DND-41 (cell line): ENCODE measurements around the gene ETFB.

Source experiments
- ATAC-seq: fragments of 200-7000 bp; cut with Tn5 transposase; 3 replicates; pipeline ENCODE4 v1.9.1; 2021; ENCODE audit warnings: low read depth; ENCODE audit not compliant: insufficient read depth
- DNase-seq: peaks from one replicate; pipeline ENCODE4 v3.0.0-alpha.2; 2020
- H2AFZ ChIP-seq: 2 replicates; pipeline ENCODE4 v1.6.0; 2012; ENCODE audit warnings: low read depth, low read length
- H3K27ac ChIP-seq: 2 replicates; pipeline ENCODE4 v1.5.1; 2012; ENCODE audit warnings: low read length, inconsistent platforms
- H3K27me3 ChIP-seq: fragments of 200-600 bp; sonication (generic); 2 replicates; pipeline ENCODE4 v1.6.0; 2012; ENCODE audit warnings: low read length, mild to moderate bottlenecking, inconsistent platforms; ENCODE audit not compliant: insufficient read depth, poor library complexity
- H3K36me3 ChIP-seq: 2 replicates; pipeline ENCODE4 v1.5.1; 2012; ENCODE audit warnings: low read length, inconsistent platforms; ENCODE audit not compliant: insufficient read depth
- H3K4me1 ChIP-seq: 2 replicates; pipeline ENCODE4 v1.5.1; 2012; ENCODE audit warnings: mild to moderate bottlenecking, low read length; ENCODE audit not compliant: insufficient read depth
- H3K4me2 ChIP-seq: 2 replicates; pipeline ENCODE4 v1.6.0; 2012; ENCODE audit warnings: mild to moderate bottlenecking, moderate library complexity, low read length, inconsistent platforms; ENCODE audit not compliant: insufficient read depth
- H3K4me3 ChIP-seq, 2 experiments: fragments of 200-600 bp in 1 of 2; shearing (Covaris generic) in 1 of 2; 2 replicates each; pipeline ENCODE4 v1.5.1; 2012 to 2016; ENCODE audit warnings: inconsistent platforms in 2 of 2, low read length in 2 of 2, mild to moderate bottlenecking in 2 of 2, low read depth in 1 of 2, moderate library complexity in 1 of 2
- H3K79me2 ChIP-seq: 2 replicates; pipeline ENCODE4 v1.6.0; 2012; ENCODE audit warnings: low read length, inconsistent platforms; ENCODE audit not compliant: insufficient read depth
- H3K9ac ChIP-seq: 2 replicates; pipeline ENCODE4 v1.6.0; 2012; ENCODE audit warnings: low read depth, mild to moderate bottlenecking, inconsistent platforms, low read length, moderate library complexity
- H3K9me3 ChIP-seq: 2 replicates; pipeline ENCODE4 v1.5.1; 2012; ENCODE audit warnings: low read length, moderate library complexity, mild to moderate bottlenecking, inconsistent platforms; ENCODE audit not compliant: insufficient read depth, severe bottlenecking
- H4K20me1 ChIP-seq: 2 replicates; pipeline ENCODE4 v1.6.0; 2012; ENCODE audit warnings: low read length; ENCODE audit not compliant: insufficient read depth
- CTCF ChIP-seq: IDR thresholded peaks from 2 replicates; pipeline ENCODE4 v1.5.1; 2012; ENCODE audit warnings: borderline replicate concordance, low read length, moderate library complexity, mild to moderate bottlenecking; ENCODE audit not compliant: poor library complexity, severe bottlenecking; ENCODE audit errors: extremely low read depth
- EZH2 ChIP-seq: IDR thresholded peaks from 3 replicates; pipeline ENCODE4 v1.6.1; 2012; ENCODE audit warnings: borderline replicate concordance, low read depth, mild to moderate bottlenecking, moderate library complexity, low read length, inconsistent platforms; ENCODE audit not compliant: severe bottlenecking

Gene ETFB

GRCh38 chr19:51297406-51297805, 68.8 kb downstream of the ETFB start:
- TF ChIP-seq EZH2 (no peak), CTCF (no peak)
- peaks cover 2% of the 10 kb centered on the region for H3K27me3 ChIP-seq
- no peak overlapping the region for H2AFZ ChIP-seq
- no peak overlapping the region for H3K27ac ChIP-seq
- H4K20me1 ChIP-seq = no peaks in the 10 kb centered on the region
- H3K4me3 ChIP-seq = no peak overlapping the region
- H3K36me3 ChIP-seq = no peaks in the 10 kb centered on the region
- H3K9me3 ChIP-seq = no peaks in the 10 kb centered on the region
- no peaks in the 10 kb centered on the region for H3K4me1 ChIP-seq
- no peak overlapping the region for H3K9ac ChIP-seq
- no peak overlapping the region for H3K4me2 ChIP-seq
- ATAC-seq (no peak), DNase-seq (no peak)
- H3K79me2 ChIP-seq = no peaks in the 10 kb centered on the region

GRCh38 chr19:51296336-51297093, 69.7 kb downstream of the ETFB start:
- no peak for DNase-seq
- Histone ChIP-seq H3K27me3 (peaks cover 2% of the 10 kb centered on the region), H3K4me2 (no peak overlapping the region), H4K20me1 (no peaks in the 10 kb centered on the region), H3K79me2 (no peaks in the 10 kb centered on the region), H3K36me3 (no peaks in the 10 kb centered on the region), H3K4me3 (no peak overlapping the region), H3K27ac (no peak overlapping the region), H3K9ac (no peak overlapping the region), H3K4me1 (no peaks in the 10 kb centered on the region), H3K9me3 (no peaks in the 10 kb centered on the region), H2AFZ (no peak overlapping the region)
- ATAC-seq = no peak
- TF ChIP-seq EZH2 = no peak
- peak; percentile 32 for TF ChIP-seq CTCF

GRCh38 chr19:51295382-51296126, 70.6 kb downstream of the ETFB start:
- Histone ChIP-seq H3K4me2 (no peak overlapping the region), H3K4me1 (no peaks in the 10 kb centered on the region), H3K4me3 (no peak overlapping the region), H3K36me3 (no peaks in the 10 kb centered on the region), H3K9ac (no peak overlapping the region), H3K27me3 (peaks cover under 1% of the 10 kb centered on the region), H4K20me1 (no peaks in the 10 kb centered on the region), H3K79me2 (no peaks in the 10 kb centered on the region), H2AFZ (no peak overlapping the region), H3K27ac (no peak overlapping the region), H3K9me3 (no peaks in the 10 kb centered on the region)
- no peak for DNase-seq
- ATAC-seq = no peak
- TF ChIP-seq EZH2 (no peak), CTCF (no peak)
